NCI-H446 treated with DMSO at 0.1 percent for 48 hours (cell line): ENCODE data around the gene LYPD6.
"Not testable (repeated sequence)": the region's sequence is repeated elsewhere in the genome, so short reads cannot be mapped to it uniquely, and the experiment has no call there.

Source experiments
- DNase-seq: peaks from one replicate; lab custom pipeline; 2025; lab: John Stamatoyannopoulos, UW

The LYPD6 gene

GRCh38 chr2:149451417-149452165, 121.2 kb downstream of the LYPD6 start:
- no peak for DNase-seq

GRCh38 chr2:149456285-149456684, 125.9 kb downstream of the LYPD6 start:
- DNase-seq = no peak

- no peak for DNase-seq
Measured at GRCh38 chr2:149458502-149458901, 128.1 kb downstream of the LYPD6 start.

GRCh38 chr2:149463328-149464002, 133.1 kb downstream of the LYPD6 start:
- DNase-seq = no peak

GRCh38 chr2:149464396-149464795, 134.0 kb downstream of the LYPD6 start:
- DNase-seq = no peak

- no peak for DNase-seq
Measured at GRCh38 chr2:149465873-149466272, 135.5 kb downstream of the LYPD6 start.

GRCh38 chr2:149466635-149467034, 136.2 kb downstream of the LYPD6 start:
- DNase-seq = no peak

GRCh38 chr2:149467436-149467835, 137.0 kb downstream of the LYPD6 start:
- no peak for DNase-seq

GRCh38 chr2:149468636-149469035, 138.2 kb downstream of the LYPD6 start:
- DNase-seq = no peak

GRCh38 chr2:149470046-149470445, 139.7 kb downstream of the LYPD6 start:
- DNase-seq = no peak

- DNase-seq = no peak
Measured at GRCh38 chr2:149472413-149472812, 142.0 kb downstream of the LYPD6 start.

- no peak for DNase-seq
Measured at GRCh38 chr2:149473068-149473467, 142.7 kb downstream of the LYPD6 start.

GRCh38 chr2:149473521-149473920, 143.1 kb downstream of the LYPD6 start:
- no peak for DNase-seq

GRCh38 chr2:149483004-149483605, 152.7 kb downstream of the LYPD6 start:
- no peak for DNase-seq

GRCh38 chr2:149486664-149487063, 156.3 kb downstream of the LYPD6 start:
- no peak for DNase-seq

- no peak for DNase-seq
Measured at GRCh38 chr2:149487189-149487588, 156.8 kb downstream of the LYPD6 start.

GRCh38 chr2:149488706-149489440, 158.5 kb downstream of the LYPD6 start:
- DNase-seq = no peak

GRCh38 chr2:149489452-149489851, 159.1 kb downstream of the LYPD6 start:
- DNase-seq = no peak

- DNase-seq = no peak
Measured at GRCh38 chr2:149490296-149490695, 159.9 kb downstream of the LYPD6 start.

GRCh38 chr2:149492923-149493322, 162.5 kb downstream of the LYPD6 start:
- no peak for DNase-seq

GRCh38 chr2:149499204-149499603, 168.8 kb downstream of the LYPD6 start:
- DNase-seq = not testable (repeated sequence)

GRCh38 chr2:149506808-149507207, 176.4 kb downstream of the LYPD6 start:
- not testable (repeated sequence) for DNase-seq
